Mesodermal cell (in vitro differentiated cells): ENCODE results near the gene ASH1L.
"Not testable (repeated sequence)": the region's sequence is repeated elsewhere in the genome, so short reads cannot be mapped to it uniquely, and the experiment has no call there.

ENCODE experiments used
- H3K27ac ChIP-seq: 2 replicates; pipeline ENCODE4 v1.7.0; 2013; ENCODE audit warnings: mild to moderate bottlenecking, low read depth, low read length, moderate library complexity; ENCODE audit not compliant: severe bottlenecking
- H3K36me3 ChIP-seq: 2 replicates; pipeline ENCODE4 v1.7.1; 2013; ENCODE audit warnings: mild to moderate bottlenecking, low read length, moderate library complexity; ENCODE audit not compliant: control insufficient read depth, insufficient read depth
- H3K4me1 ChIP-seq: one replicate; pipeline ENCODE4 v1.7.1; 2013; ENCODE audit warnings: mild to moderate bottlenecking, low read length; ENCODE audit not compliant: insufficient read depth, control insufficient read depth, poor library complexity, severe bottlenecking
- H3K4me3 ChIP-seq: 2 replicates; pipeline ENCODE4 v1.7.0; 2013; ENCODE audit warnings: low read length, control low read depth, mild to moderate bottlenecking; ENCODE audit not compliant: insufficient read depth, poor library complexity, severe bottlenecking; ENCODE audit errors: extremely low read depth
- H3K9me3 ChIP-seq: 2 replicates; pipeline ENCODE4 v1.7.1; 2013; ENCODE audit warnings: mild to moderate bottlenecking, low read length, moderate library complexity; ENCODE audit not compliant: control insufficient read depth
- WGBS, 2 experiments: methylation state at CpG; one replicate each; pipeline ENCODE4 v1.1.5; 2013; ENCODE audit warnings: missing lambda C conversion rate in 2 of 2; ENCODE audit not compliant: insufficient coverage in 2 of 2; 5-methylcytosine and 5-hydroxymethylcytosine counted together

The ASH1L gene

GRCh38 chr1:155442431-155442830 is 120.2 kb downstream of the ASH1L start:
- H3K27ac ChIP-seq, H3K9me3 ChIP-seq, H3K4me3 ChIP-seq, H3K4me1 ChIP-seq: not testable (repeated sequence)
- WGBS, 2 experiments: 100% methylated on average over 1 to 6 of the region's 6 CpGs
- peaks cover 18% of the 10 kb centered on the region for H3K36me3 ChIP-seq

DNA sequence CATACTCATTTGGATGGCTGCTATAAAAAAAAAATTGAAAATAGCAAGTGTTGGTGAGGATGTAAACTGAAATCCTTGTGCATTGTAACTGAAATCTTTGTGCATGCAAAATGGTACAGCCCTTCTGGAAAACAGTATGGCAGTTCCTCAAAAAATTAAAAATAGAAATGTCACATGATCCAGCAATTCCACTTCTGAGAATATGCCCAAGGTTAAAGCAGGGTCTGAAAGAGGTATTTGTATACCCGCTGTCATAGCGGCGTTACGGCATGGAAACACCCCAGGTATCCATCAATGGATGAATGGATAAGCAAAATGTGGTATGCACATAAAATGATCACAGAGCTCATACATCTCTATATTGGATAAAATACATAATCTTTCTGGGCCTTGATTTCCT is 125.2 kb downstream of the ASH1L start:
- Histone ChIP-seq H3K36me3 (peaks cover 39% of the 10 kb centered on the region), H3K4me1 (no peaks in the 10 kb centered on the region), H3K4me3 (no peak overlapping the region), H3K27ac (no peak overlapping the region), H3K9me3 (no peaks in the 10 kb centered on the region)
- WGBS, 2 experiments: 100% methylated on average over 4 of the region's 4 CpGs; no CpG with 5 or more reads in 1 of the 2 experiments

DNA sequence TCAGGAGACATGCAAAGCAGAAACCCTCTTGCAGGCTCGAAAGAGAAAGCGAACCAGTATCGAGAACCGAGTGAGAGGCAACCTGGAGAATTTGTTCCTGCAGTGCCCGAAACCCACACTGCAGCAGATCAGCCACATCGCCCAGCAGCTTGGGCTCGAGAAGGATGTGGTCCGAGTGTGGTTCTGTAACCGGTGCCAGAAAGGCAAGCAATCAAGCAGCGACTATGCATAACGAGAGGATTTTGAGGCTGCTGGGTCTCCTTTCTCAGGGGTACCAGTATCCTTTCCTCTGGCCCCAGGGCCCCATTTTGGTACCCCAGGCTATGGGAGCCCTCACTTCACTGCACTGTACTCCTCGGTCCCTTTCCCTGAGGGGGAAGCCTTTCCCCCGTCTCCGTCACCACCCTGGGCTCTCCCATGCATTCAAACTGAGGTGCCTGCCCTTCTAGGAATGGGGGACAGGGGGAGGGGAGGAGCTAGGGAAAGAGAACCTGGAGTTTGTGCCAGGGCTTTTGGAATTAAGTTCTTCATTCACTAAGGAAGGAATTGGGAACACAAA is 128.7 kb downstream of the ASH1L start:
- H3K4me3 ChIP-seq, H3K4me1 ChIP-seq, H3K27ac ChIP-seq, H3K9me3 ChIP-seq: not testable (repeated sequence)
- H3K36me3 ChIP-seq: peaks cover 59% of the 10 kb centered on the region
- WGBS, 2 experiments: 91 to 95% methylated on average over 9 to 11 of the region's 14 CpGs

DNA sequence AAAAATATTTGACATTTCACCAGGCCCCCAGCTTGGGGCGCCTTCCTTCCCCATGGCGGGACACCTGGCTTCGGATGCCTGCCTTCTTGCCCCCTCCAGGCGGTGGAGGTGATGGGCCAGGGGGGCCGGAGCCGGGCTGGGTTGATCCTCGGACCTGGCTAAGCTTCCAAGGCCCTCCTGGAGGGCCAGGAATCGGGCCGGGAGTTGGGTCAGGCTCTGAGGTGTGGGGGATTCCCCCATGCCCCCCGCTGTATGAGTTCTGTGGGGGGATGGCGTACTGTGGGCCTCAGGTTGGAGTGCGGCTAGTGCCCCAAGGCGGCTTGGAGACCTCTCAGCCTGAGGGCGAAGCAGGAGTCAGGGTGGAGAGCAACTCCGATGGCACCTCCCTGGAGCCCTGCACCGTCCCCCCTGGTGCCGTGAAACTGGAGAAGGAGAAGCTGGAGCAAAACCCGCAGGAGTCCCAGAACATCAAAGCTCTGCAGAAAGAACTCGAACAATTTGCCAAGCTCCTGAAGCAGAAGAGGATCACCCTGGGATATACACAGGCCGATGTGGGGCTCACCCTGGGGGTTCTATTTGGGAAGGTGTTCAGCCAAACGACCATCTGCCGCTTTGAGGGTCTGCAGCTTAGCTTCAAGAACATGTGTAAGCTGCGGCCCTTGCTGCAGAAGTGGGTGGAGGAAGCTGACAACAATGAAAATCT is 129.3 kb downstream of the ASH1L start:
- not testable (repeated sequence) for H3K4me3 ChIP-seq, H3K27ac ChIP-seq, H3K9me3 ChIP-seq, H3K4me1 ChIP-seq
- 87 to 92% methylated on average over 14 to 15 of the region's 23 CpGs for WGBS, 2 experiments
- peaks cover 55% of the 10 kb centered on the region for H3K36me3 ChIP-seq

GRCh38 chr1:155424091-155424490 is 138.5 kb downstream of the ASH1L start:
- no peak overlapping the region for H3K4me3 ChIP-seq
- no peak overlapping the region for H3K27ac ChIP-seq
- peaks cover 4% of the 10 kb centered on the region for H3K9me3 ChIP-seq
- no peaks in the 10 kb centered on the region for H3K4me1 ChIP-seq
- 95 to 99% methylated on average over 7 of the region's 7 CpGs for WGBS, 2 experiments
- peaks cover 20% of the 10 kb centered on the region for H3K36me3 ChIP-seq

GRCh38 chr1:155420788-155421187 is 141.8 kb downstream of the ASH1L start:
- H3K4me1 ChIP-seq: no peaks in the 10 kb centered on the region
- 67 to 100% methylated on average over 1 of the region's 2 CpGs for WGBS, 2 experiments
- H3K4me3 ChIP-seq: no peak overlapping the region
- H3K36me3 ChIP-seq: peaks cover 12% of the 10 kb centered on the region
- H3K9me3 ChIP-seq: no peaks in the 10 kb centered on the region
- no peak overlapping the region for H3K27ac ChIP-seq

GRCh38 chr1:155411840-155412239 is 150.8 kb downstream of the ASH1L start:
- H3K27ac ChIP-seq, H3K4me1 ChIP-seq, H3K9me3 ChIP-seq, H3K4me3 ChIP-seq: not testable (repeated sequence)
- WGBS, 2 experiments: 89 to 98% methylated on average over 6 to 8 of the region's 9 CpGs
- H3K36me3 ChIP-seq: peaks cover 38% of the 10 kb centered on the region

DNA sequence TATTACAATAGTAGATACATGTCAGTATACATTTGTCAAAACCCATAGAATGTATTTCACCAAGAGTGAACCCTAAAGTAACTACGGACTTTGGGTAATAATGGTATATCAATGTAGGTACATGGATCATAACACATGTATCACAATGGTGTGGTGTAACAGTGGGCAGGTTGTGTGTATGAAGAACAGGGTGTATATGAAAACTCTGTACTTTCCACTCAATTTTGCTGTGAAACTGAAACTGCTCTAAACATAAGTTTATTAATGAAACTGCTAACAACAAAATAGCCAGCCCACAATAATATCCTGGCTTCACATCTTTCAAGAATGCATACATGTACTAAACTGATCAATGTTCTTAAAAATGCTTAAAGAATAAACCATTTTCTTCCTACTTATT is 151.7 kb downstream of the ASH1L start:
- Histone ChIP-seq H3K4me3 (no peak overlapping the region), H3K4me1 (no peaks in the 10 kb centered on the region), H3K9me3 (no peaks in the 10 kb centered on the region), H3K27ac (no peak overlapping the region), H3K36me3 (peaks cover 43% of the 10 kb centered on the region)
- WGBS, 2 experiments: no CpG with 5 or more reads among the region's 1 CpG

DNA sequence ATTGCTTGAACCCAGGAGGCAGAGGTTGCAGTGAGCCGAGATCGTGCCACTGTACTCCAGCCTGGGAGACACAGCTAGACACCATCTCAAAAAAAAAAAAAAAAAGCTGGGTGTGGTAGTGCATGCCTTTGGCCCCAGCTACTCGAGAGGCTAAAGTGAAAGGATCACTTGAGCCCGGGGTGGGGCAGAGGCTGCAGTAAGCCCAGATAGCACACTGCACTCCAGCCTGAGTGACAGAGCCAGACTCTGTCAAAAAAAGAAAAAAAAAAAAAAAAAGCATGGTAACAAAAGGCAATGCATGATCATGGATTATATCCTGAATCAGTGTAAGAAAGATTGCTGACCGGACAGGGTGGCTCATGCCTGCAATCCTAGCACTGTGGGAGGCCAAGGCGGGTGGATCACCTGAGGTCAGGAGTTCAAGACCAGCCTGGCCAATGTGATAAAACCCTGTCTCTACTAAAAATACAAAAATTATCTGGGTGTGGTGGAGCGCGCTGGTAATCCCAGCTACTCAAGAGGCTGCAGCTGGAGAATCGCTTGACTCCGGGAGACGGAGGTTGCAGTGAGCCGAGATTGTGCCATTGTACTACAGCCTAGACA is 165.6 kb downstream of the ASH1L start:
- H3K36me3 ChIP-seq: peaks cover 27% of the 10 kb centered on the region
- no peaks in the 10 kb centered on the region for H3K4me1 ChIP-seq
- no peak overlapping the region for H3K4me3 ChIP-seq
- no peak overlapping the region for H3K27ac ChIP-seq
- WGBS, 2 experiments: 98 to 100% methylated on average over 7 to 9 of the region's 12 CpGs
- H3K9me3 ChIP-seq: no peaks in the 10 kb centered on the region

DNA sequence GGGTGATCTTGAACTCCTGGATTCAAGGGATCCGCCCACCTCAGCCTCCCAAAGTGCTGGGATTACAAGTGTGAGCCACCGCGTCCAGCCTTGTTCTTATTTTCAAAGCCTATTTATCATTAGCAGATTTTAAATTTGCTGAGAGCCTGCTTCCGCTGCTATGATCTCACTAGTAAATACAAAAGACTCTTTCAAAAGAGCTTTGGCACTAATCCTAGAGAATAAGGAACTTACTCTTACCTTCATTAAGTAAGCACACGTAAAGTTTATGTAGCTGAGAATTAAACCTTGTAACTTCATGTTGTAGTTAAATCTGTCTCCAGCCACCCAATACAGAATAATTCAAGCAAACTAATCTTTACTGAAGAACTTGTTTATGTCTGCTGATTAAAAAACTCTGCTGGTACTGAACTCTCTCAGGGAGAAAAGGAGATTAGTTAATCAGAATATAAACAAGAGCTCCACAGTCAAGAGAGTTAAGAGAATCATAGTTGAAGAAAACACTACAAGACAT is 169.6 kb downstream of the ASH1L start:
- Histone ChIP-seq H3K4me3 (no peak overlapping the region), H3K27ac (no peak overlapping the region), H3K36me3 (peaks cover 51% of the 10 kb centered on the region), H3K4me1 (no peaks in the 10 kb centered on the region), H3K9me3 (peaks cover under 1% of the 10 kb centered on the region)
- 100% methylated on average over 3 to 4 of the region's 5 CpGs for WGBS, 2 experiments

GRCh38 chr1:155389826-155390225 is 172.8 kb downstream of the ASH1L start:
- H3K9me3 ChIP-seq: peaks cover 5% of the 10 kb centered on the region

More at GRCh38 chr1:155389826-155390225, 172.8 kb downstream of the ASH1L start:
- Histone ChIP-seq H3K36me3 (peaks cover 69% of the 10 kb centered on the region), H3K4me3 (no peak overlapping the region), H3K4me1 (no peaks in the 10 kb centered on the region), H3K27ac (no peak overlapping the region)
